ENCODE measurements around the gene CFAP251.

CFAP251 gene

DNA sequence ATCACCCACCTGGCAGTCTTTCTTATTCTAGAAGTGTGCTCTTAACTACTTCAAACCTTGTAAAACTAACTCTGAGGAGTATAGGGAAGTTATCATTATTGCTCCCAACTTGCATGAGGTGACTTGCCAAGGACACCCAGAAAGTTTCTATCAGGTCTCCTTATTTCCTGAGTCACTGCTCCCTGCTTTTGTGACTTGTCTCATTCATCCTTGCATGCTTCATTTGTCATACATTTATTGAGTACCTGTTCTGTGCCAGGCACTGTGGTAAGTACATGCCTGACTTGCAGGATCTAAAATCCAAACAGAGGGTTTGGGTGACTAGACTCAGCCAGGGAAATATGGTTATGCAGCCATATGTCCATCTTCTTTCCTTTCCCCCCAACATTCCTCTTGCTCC lies 25.5 kb downstream of the CFAP251 start:
- DNase-seq (ENCODE audit: low read depth) = no peak

DNA sequence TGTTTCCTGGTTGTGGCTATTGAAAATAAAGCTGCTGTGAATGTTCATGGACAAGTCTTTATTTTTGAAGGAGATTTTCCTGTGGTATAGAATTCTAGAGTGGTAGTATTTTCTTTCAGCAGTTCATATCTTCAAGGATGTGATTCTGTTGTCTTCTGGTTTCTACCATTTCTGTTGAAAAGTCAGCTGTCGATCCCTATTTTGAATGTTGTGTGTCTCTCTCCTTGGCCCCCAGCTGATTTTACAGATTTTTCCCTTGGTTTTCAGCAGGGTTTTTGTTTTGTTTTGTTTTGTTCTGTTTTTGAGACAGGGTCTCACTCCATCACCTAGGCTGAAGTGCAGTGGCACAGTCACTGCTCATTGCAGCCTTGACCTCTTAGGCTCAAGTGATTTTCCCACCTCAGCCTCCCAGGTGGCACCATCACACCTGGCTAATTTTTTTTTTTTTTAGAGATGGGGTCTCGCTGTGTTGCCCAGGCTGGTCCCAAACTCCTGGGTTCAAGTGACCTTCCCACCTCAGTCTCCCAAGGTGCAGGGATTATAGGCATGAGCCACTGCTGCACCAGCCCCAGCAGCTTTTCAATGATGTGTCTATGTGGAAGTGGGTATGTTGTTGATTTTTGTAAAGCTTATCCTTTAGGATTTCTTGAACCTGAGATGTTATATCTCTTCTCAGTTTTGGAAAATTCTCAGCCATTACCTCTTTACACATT lies 28.1 kb downstream of the CFAP251 start:
- no peak for DNase-seq (ENCODE audit: low read depth)

DNA sequence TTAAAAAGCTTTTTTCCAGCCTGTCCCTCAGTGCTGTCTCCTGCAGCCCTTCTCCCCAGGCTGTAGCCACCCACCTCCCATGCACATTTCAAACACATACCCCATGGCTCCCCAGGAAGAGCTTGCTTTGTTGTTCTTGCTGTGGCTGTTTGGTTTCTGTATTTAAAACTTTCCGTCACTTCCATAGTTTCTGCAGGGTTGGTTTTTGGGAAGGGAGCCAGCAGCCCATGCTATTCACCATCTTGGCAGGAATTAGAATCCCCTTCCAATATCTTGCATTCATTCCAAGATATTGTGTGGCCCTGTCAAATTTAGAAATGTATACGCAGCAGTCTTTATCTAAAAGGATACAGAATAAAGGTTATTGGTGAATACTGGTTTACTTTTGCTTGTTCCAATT lies 29.6 kb downstream of the CFAP251 start:
- DNase-seq (ENCODE audit: low read depth) = no peak

DNA sequence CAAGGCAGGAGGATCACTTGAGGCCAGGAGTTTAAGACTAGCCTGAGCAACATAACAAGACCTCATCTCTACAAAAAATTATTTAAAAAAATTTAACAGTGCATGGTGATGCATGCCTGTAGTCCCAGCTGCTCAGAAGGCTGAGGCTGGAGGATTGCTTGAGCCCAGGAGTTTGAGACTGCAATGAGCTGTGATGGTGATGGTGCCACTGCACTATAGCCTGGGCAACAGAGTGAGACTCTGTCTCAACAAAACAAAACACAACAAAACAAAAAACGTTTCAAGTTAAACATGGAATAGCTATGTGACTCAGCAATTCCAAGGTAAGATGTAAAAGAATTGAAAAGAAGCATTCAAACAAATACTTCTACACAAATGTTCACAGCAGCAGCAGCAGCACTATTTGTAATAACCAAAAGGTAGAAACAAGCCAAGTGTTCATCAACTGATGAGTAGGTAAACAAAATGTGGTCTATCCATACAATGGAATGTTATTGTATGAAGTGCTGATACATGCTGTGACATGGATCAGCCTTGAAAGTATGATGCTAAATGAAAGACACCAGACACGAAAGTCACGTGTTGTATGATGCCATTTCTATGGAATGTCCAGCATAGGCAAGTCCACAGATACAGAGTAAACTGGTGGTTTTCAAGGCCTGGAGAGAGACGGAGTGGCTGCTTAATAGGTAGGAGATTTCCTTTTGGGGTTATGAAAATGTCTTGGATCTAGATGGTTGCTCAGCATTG lies 31.4 kb downstream of the CFAP251 start:
- DNase-seq (ENCODE audit: low read depth) = no peak

- no peak for DNase-seq (ENCODE audit: low read depth)
These were observed 34.8 kb downstream of the CFAP251 start for GRCh38 chr12:121953117-121953692.

GRCh38 chr12:121953695-121954094 lies 35.3 kb downstream of the CFAP251 start:
- DNase-seq (ENCODE audit: low read depth) = no peak

GRCh38 chr12:121955258-121956237 lies 37.2 kb downstream of the CFAP251 start:
- no peak for DNase-seq (ENCODE audit: low read depth)

DNA sequence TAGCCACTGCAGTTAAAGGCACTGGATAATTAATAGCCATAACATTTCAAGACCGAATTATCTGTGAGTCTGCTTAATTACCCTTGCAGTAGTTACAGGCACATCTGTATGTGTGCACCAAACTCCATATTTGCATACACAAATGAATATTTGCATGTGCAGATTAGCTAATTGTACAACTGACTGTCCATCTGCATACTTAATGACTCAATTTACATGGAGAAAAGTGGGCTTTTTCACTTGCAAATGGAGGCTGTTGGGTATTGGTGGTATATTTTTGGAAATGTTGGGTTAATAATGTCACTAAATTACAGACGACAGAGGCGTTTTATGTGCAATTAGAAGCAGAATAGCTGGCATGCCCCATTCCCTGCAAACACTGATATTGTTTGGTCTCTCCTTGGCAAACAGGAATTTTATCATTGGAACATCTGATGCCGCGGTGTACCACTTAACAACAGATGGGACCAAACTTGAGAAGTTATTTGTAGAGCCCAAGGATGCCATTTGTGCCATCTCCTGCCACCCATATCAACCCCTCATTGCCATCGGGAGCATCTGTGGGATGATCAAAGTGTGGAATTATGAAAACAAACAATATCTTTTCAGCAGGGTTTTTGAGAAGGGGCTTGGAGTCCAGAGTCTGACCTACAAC lies 39.6 kb downstream of the CFAP251 start:
- no peak for DNase-seq (ENCODE audit: low read depth)

DNA sequence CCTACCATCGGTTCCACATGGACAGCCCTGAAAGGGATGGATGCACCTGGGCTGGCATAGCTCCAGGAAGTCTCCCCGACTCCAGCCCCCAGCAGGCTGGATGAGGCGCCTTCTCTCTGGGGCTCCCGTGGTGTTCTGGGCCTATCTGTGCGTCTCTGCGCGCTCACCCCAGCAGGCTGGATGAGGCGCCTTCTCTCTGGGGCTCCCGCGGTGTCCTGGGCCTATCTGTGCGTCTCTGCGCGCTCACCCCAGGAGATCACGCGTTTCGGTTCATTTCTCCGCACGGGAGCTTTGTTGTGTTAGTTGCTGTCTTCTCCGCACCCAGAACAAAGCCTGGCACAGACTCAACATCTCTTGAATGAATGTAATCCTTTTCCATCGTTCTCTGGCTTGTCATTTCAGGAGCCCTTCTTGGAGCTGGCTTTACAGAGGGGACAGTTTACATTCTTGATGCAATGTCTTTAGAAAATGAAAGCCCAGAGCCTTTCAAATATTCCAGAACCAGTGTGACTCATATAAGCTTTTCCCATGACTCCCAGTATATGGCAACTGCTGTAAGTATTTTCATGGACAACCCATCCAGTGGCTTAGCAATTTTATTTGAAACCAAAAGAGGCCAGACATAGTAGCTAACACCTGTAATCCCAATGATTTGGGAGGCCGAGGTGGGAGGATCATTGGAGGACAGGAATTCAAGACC lies 40.3 kb downstream of the CFAP251 start:
- no peak for DNase-seq (ENCODE audit: low read depth)

GRCh38 chr12:121960541-121960940 lies 42.1 kb downstream of the CFAP251 start:
- DNase-seq (ENCODE audit: low read depth) = no peak

- DNase-seq (ENCODE audit: low read depth) = no peak
These were observed 42.9 kb downstream of the CFAP251 start for GRCh38 chr12:121961195-121961879.

DNA sequence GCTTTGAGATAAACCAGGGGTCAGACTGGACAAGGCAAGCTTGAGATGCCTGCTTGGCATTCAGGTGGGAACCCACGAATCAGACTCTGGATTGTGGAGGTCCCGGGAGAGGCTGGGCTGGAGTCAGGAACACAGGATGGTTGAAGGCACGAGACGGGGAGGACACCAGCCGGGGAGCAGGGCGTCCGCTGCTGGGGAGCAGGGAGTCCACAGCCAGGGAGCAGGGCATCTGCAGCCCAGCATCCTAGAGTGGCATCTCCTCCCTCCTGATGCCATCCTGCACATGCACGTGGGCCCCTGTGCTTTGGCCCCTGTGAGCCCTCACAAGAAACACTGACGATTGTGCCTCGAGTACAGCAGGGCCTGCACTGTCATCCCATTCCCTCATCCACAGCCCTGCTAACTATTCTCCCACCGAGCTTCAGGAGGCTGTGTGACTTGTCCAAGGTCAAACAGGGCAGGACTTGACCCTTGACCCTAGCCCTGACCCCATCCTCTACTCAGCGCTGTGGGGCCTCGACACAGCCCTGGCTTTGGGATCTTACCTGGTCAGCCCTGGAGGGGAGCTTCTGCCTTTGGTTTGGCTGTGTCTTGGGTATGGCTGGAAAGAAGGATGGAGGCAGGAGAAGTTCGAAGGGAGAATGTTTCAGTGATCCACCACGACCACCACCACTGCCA lies 45.1 kb downstream of the CFAP251 start:
- DNase-seq (ENCODE audit: low read depth) = no peak

DNA sequence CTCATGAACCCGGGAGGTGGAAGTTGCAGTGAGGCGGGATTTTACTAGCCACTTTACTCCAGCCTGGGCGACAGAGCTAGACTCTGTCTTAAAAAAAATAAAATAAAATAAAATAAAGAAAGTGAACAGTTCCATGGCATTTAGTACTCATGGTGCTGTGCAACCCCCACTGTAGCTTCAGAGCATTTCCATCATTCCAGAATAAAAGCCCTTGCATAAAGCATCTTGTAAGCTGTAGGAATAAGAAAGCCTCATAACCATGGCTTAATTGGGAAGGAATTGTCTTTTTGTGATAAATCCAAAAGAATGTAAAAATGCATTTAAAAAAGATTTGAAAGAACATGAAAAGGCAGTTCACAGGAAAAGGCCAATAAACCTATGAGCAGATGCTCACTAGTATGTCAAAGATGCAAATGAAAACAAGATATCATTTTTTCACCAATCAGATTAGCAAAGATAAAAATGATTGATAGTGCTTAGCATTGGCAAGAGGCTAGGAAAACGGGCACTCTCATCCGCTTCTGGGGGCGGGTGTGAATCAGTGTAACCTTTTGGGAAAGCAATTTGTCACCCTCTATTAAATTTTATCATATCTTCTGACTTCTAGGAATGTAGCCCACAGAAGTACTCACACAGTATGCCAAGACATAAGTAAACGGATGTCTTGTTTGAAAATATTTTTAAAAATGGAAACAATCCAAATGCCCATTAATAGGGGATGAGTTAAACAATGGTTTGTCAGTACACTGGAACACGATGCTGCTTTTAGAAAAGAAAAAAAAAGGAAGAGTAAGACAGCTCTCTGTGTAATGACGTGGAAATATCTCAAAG lies 46.6 kb downstream of the CFAP251 start:
- no peak for DNase-seq (ENCODE audit: low read depth)

DNA sequence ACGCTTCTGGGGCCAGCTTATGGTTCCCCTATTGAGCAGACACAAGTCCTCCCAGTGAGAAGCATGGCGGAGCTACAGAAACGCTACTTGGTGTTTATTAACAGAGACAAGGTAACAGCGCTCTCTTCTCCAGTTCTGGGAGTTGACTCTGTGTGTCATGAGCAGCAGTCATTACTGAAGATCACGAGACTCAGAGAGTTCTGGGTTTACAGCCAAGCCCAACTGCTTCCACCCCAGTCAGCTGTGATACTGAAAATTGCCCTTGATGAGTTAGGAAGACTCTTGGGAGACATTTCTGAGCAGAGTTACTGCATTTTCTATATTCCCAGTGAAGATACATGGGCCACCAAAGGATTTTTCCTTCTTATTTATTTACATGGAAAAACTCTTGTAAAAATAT lies 48.6 kb downstream of the CFAP251 start:
- DNase-seq (ENCODE audit: low read depth) = no peak

DNA sequence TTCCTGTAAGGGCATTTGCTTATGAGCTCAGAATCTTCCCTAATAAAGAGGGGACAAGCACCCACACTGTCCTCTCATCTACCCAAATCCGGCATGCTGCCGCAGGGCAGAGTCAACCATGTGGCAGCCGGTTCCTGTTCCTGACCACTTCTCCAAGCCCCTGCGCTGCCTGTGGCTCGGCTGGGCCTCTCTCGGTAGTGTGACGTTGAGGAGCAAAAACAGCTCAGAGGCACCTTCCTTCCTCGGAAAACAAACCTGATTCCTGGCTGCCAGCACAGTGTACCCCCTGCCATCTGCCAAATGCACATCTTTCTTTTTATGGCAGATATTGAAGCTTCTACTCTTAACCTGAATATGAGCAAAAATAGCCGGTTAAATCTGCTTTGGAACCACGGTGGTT lies 50.5 kb downstream of the CFAP251 start:
- DNase-seq (ENCODE audit: low read depth) = peak; percentile 26

DNA sequence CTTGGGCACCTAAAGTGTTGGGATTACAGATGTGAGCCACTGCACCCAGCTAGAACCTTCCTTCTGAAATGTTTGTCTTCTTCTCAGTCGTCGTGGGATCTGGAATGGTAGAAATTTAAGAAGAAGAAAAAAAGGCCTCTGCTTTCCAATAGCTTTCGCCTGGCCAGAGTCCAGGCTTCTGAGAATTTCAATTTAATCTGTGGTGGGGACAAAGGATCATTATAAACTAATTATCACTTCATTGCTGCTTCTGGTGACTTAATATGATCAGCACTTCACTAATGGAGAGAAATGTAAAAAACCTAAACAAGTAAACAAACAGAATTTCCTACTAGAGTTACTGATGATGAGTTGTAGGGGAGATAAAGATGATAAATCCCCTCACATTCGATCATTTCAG lies 51.3 kb downstream of the CFAP251 start:
- DNase-seq (ENCODE audit: low read depth) = no peak

- no peak for DNase-seq (ENCODE audit: low read depth)
These were observed 52.3 kb downstream of the CFAP251 start for GRCh38 chr12:121970581-121971300.
